SK-N-SH treated with all-trans-retinoic acid at 6 μM for 48 hours (cell line): ENCODE results near the gene TADA2A.

Experiments
- ATAC-seq: fragments of 200-7000 bp; cut with Tn5 transposase; 3 replicates; pipeline ENCODE4 v1.9.1; 2020; ENCODE audit warnings: mild to moderate bottlenecking, moderate library complexity
- ARNTL ChIP-seq: fragments of 450-650 bp; formaldehyde crosslinking; IDR thresholded peaks from 2 replicates; pipeline ENCODE4 v1.5.0; 2020; ENCODE audit warnings: low read depth, mild to moderate bottlenecking, moderate library complexity, borderline replicate concordance
- BACH2 ChIP-seq: fragments of 250-450 bp; sonication (Bioruptor Pico); IDR thresholded peaks from 2 replicates; pipeline ENCODE4 v1.9.0; 2021; ENCODE audit warnings: mild to moderate bottlenecking, borderline replicate concordance
- CSDC2 ChIP-seq: fragments of 250-450 bp; sonication (Bioruptor Pico); IDR thresholded peaks from 2 replicates; pipeline ENCODE4 v1.5.0; 2020; ENCODE audit warnings: mild to moderate bottlenecking, moderate library complexity
- GLIS3 ChIP-seq: fragments of 250-450 bp; sonication (Bioruptor Pico); IDR thresholded peaks from 2 replicates; pipeline ENCODE4 v1.5.0; 2020; ENCODE audit warnings: mild to moderate bottlenecking, moderate library complexity
- ISL1 ChIP-seq: fragments of 250-450 bp; sonication (Bioruptor Pico); IDR thresholded peaks from 2 replicates; pipeline ENCODE4 v2.1.2; 2022; ENCODE audit warnings: mild to moderate bottlenecking, moderate library complexity
- OSR1 ChIP-seq: fragments of 250-450 bp; sonication (Bioruptor Pico); IDR thresholded peaks from 2 replicates; pipeline ENCODE4 v1.8.0; 2022; ENCODE audit warnings: moderate library complexity, mild to moderate bottlenecking, inconsistent platforms
- PPARA ChIP-seq: fragments of 250-450 bp; sonication (Bioruptor Pico); IDR thresholded peaks from 2 replicates; pipeline ENCODE4 v1.5.0; 2020; ENCODE audit warnings: mild to moderate bottlenecking, borderline replicate concordance
- RARB ChIP-seq: fragments of 250-450 bp; sonication (Bioruptor Pico); IDR thresholded peaks from 2 replicates; pipeline ENCODE4 v1.8.0; 2021; ENCODE audit warnings: mild to moderate bottlenecking, moderate library complexity
- SNAI2 ChIP-seq: fragments of 250-450 bp; sonication (Bioruptor Pico); IDR thresholded peaks from 2 replicates; pipeline ENCODE4 v1.5.0; 2020; ENCODE audit warnings: mild to moderate bottlenecking, moderate library complexity
- TCF4 ChIP-seq: fragments of 250-450 bp; sonication (Bioruptor Pico); IDR thresholded peaks from 2 replicates; pipeline ENCODE4 v1.8.0; 2021; ENCODE audit warnings: mild to moderate bottlenecking, moderate library complexity, borderline replicate concordance
- TOX ChIP-seq: fragments of 250-450 bp; sonication (Bioruptor Pico); IDR thresholded peaks from 2 replicates; pipeline ENCODE4 v1.8.0; 2021; ENCODE audit warnings: mild to moderate bottlenecking, moderate library complexity, borderline replicate concordance
- ZC3H10 ChIP-seq: fragments of 250-450 bp; sonication (Bioruptor Pico); IDR thresholded peaks from 2 replicates; pipeline ENCODE4 v1.5.1; 2021; ENCODE audit warnings: mild to moderate bottlenecking, moderate library complexity
- ZFP3 ChIP-seq: fragments of 250-450 bp; sonication (Bioruptor Pico); IDR thresholded peaks from 2 replicates; pipeline ENCODE4 v1.5.0; 2020; ENCODE audit warnings: mild to moderate bottlenecking, moderate library complexity
- ZFP30 ChIP-seq: fragments of 450-650 bp; formaldehyde crosslinking; IDR thresholded peaks from 2 replicates; pipeline ENCODE4 v1.5.0; 2022; ENCODE audit warnings: mild to moderate bottlenecking, moderate library complexity
- ZNF565 ChIP-seq: fragments of 450-650 bp; formaldehyde crosslinking; conservative IDR thresholded peaks from 2 replicates; pipeline ENCODE4 v1.5.0; 2020; ENCODE audit warnings: low read depth, mild to moderate bottlenecking, moderate library complexity
- ZNF70 ChIP-seq: fragments of 450-650 bp; formaldehyde crosslinking; IDR thresholded peaks from 2 replicates; pipeline ENCODE4 v1.5.0; 2020; ENCODE audit warnings: mild to moderate bottlenecking, moderate library complexity
- ZNF8 ChIP-seq: fragments of 450-650 bp; formaldehyde crosslinking; IDR thresholded peaks from 2 replicates; pipeline ENCODE4 v1.5.0; 2020; ENCODE audit warnings: mild to moderate bottlenecking, moderate library complexity
- TF ChIP-seq, protein P1 (sequence below): fragments of 250-450 bp; sonication (Bioruptor Pico); IDR thresholded peaks from 2 replicates; pipeline ENCODE4 v1.8.0; 2021; ENCODE audit warnings: low read depth, mild to moderate bottlenecking, moderate library complexity, borderline replicate concordance
- TF ChIP-seq, protein P2 (sequence below): fragments of 250-450 bp; sonication (Bioruptor Pico); IDR thresholded peaks from 2 replicates; pipeline ENCODE4 v1.5.1; 2020; ENCODE audit warnings: low read depth, mild to moderate bottlenecking, moderate library complexity
- TF ChIP-seq, protein P3 (sequence below): fragments of 250-450 bp; sonication (Bioruptor Pico); IDR thresholded peaks from 2 replicates; pipeline ENCODE4 v1.8.0; 2020; ENCODE audit warnings: mild to moderate bottlenecking, moderate library complexity, borderline replicate concordance
- TF ChIP-seq, protein P4 (sequence below): fragments of 250-450 bp; sonication (Bioruptor Pico); IDR thresholded peaks from 2 replicates; pipeline ENCODE4 v1.5.1; 2021; ENCODE audit warnings: mild to moderate bottlenecking, moderate library complexity
- TF ChIP-seq, protein P5 (sequence below): fragments of 250-450 bp; sonication (Bioruptor Pico); IDR thresholded peaks from 2 replicates; pipeline ENCODE4 v1.5.0; 2020; ENCODE audit warnings: mild to moderate bottlenecking, moderate library complexity

TADA2A gene

DNA sequence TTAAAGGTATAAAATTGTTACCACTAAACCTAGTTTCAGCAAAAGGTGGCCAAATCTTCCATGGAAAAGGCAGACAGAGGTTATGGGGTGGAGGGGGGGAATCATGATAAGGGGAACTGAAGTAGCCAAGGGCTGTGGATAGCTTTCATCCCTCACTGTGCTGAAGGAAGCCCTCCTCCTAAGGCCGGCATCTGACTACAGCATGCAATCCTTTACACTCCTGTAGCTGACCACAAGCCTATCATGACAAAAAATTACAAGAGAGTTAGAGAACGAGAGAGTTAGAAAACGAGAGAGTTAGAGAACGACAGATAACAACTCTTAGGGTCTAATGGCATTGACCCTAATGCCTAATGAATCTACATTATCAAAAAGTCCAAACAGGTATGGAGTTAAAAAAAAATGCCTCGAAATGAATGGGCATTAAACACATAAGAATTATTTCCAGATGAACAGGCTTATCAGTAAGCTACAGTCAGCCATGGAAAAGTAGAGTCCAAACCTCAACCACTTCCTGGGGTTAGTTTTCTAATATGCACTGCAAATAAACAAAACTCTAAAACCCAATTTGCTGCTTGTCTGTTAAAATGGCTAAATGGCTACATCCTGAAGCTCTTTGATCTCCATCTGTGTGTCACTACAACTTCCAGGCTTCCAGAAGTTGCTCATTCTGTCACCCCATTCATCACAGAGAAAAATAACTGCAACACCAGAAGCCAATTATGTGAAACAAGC lies 112.7 kb downstream of the TADA2A start (continued):
- TF ChIP-seq, protein P1, sequence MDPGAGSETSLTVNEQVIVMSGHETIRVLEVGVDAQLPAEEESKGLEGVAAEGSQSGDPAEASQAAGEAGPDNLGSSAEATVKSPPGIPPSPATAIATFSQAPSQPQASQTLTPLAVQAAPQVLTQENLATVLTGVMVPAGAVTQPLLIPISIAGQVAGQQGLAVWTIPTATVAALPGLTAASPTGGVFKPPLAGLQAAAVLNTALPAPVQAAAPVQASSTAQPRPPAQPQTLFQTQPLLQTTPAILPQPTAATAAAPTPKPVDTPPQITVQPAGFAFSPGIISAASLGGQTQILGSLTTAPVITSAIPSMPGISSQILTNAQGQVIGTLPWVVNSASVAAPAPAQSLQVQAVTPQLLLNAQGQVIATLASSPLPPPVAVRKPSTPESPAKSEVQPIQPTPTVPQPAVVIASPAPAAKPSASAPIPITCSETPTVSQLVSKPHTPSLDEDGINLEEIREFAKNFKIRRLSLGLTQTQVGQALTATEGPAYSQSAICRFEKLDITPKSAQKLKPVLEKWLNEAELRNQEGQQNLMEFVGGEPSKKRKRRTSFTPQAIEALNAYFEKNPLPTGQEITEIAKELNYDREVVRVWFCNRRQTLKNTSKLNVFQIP: no peak
- no peak for TF ChIP-seq RARB (CRISPR knock-in tag)
- TF ChIP-seq BACH2 (CRISPR knock-in tag): no peak
- no peak for TF ChIP-seq GLIS3 (CRISPR knock-in tag)

DNA sequence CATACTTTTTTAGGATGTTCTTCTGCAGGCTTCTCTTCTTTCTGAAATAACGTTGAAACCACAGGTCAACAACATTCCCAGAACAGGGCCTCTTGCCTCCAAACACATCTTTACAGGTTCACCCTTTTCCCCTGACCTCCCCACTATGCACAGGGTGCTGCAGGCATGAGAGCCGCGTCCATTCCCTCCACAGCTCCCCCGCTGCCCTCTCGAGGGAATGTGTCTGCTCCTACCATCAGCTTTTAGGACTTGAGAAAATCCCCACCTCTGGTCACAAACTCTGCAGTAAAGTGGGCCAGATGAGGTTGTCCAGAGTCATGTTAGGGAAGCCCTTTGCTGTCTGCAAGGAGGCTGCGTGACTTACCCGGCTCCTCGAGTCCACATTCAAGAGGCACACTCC lies 113.5 kb downstream of the TADA2A start:
- no peak for ATAC-seq
- no peak for TF ChIP-seq TOX (CRISPR knock-in tag)
- no peak for TF ChIP-seq ARNTL (CRISPR knock-in tag)
- TF ChIP-seq RARB (CRISPR knock-in tag): no peak
- TF ChIP-seq, protein P2, sequence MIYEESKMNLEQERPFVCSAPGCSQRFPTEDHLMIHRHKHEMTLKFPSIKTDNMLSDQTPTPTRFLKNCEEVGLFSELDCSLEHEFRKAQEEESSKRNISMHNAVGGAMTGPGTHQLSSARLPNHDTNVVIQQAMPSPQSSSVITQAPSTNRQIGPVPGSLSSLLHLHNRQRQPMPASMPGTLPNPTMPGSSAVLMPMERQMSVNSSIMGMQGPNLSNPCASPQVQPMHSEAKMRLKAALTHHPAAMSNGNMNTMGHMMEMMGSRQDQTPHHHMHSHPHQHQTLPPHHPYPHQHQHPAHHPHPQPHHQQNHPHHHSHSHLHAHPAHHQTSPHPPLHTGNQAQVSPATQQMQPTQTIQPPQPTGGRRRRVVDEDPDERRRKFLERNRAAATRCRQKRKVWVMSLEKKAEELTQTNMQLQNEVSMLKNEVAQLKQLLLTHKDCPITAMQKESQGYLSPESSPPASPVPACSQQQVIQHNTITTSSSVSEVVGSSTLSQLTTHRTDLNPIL: no peak
- TF ChIP-seq, protein P3, sequence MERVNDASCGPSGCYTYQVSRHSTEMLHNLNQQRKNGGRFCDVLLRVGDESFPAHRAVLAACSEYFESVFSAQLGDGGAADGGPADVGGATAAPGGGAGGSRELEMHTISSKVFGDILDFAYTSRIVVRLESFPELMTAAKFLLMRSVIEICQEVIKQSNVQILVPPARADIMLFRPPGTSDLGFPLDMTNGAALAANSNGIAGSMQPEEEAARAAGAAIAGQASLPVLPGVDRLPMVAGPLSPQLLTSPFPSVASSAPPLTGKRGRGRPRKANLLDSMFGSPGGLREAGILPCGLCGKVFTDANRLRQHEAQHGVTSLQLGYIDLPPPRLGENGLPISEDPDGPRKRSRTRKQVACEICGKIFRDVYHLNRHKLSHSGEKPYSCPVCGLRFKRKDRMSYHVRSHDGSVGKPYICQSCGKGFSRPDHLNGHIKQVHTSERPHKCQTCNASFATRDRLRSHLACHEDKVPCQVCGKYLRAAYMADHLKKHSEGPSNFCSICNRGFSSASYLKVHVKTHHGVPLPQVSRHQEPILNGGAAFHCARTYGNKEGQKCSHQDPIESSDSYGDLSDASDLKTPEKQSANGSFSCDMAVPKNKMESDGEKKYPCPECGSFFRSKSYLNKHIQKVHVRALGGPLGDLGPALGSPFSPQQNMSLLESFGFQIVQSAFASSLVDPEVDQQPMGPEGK: no peak
- TF ChIP-seq ZFP30 (CRISPR knock-in tag): no peak
- TF ChIP-seq PPARA (CRISPR knock-in tag): no peak
- TF ChIP-seq OSR1: no peak
- TF ChIP-seq ZNF565 (CRISPR knock-in tag): no peak
- no peak for TF ChIP-seq TCF4 (CRISPR knock-in tag)
- TF ChIP-seq, protein P4, sequence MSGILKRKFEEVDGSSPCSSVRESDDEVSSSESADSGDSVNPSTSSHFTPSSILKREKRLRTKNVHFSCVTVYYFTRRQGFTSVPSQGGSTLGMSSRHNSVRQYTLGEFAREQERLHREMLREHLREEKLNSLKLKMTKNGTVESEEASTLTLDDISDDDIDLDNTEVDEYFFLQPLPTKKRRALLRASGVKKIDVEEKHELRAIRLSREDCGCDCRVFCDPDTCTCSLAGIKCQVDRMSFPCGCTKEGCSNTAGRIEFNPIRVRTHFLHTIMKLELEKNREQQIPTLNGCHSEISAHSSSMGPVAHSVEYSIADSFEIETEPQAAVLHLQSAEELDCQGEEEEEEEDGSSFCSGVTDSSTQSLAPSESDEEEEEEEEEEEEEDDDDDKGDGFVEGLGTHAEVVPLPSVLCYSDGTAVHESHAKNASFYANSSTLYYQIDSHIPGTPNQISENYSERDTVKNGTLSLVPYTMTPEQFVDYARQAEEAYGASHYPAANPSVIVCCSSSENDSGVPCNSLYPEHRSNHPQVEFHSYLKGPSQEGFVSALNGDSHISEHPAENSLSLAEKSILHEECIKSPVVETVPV (CRISPR knock-in tag): no peak
- TF ChIP-seq, protein P5, sequence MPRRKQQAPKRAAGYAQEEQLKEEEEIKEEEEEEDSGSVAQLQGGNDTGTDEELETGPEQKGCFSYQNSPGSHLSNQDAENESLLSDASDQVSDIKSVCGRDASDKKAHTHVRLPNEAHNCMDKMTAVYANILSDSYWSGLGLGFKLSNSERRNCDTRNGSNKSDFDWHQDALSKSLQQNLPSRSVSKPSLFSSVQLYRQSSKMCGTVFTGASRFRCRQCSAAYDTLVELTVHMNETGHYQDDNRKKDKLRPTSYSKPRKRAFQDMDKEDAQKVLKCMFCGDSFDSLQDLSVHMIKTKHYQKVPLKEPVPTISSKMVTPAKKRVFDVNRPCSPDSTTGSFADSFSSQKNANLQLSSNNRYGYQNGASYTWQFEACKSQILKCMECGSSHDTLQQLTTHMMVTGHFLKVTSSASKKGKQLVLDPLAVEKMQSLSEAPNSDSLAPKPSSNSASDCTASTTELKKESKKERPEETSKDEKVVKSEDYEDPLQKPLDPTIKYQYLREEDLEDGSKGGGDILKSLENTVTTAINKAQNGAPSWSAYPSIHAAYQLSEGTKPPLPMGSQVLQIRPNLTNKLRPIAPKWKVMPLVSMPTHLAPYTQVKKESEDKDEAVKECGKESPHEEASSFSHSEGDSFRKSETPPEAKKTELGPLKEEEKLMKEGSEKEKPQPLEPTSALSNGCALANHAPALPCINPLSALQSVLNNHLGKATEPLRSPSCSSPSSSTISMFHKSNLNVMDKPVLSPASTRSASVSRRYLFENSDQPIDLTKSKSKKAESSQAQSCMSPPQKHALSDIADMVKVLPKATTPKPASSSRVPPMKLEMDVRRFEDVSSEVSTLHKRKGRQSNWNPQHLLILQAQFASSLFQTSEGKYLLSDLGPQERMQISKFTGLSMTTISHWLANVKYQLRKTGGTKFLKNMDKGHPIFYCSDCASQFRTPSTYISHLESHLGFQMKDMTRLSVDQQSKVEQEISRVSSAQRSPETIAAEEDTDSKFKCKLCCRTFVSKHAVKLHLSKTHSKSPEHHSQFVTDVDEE (CRISPR knock-in tag): no peak
- no peak for TF ChIP-seq ZNF70 (CRISPR knock-in tag)
- TF ChIP-seq CSDC2: no peak
- no peak for TF ChIP-seq GLIS3 (CRISPR knock-in tag)
- TF ChIP-seq ISL1 (CRISPR knock-in tag): no peak
- no peak for TF ChIP-seq ZNF8 (CRISPR knock-in tag)
- no peak for TF ChIP-seq ZC3H10 (CRISPR knock-in tag)
- TF ChIP-seq ZFP3 (CRISPR knock-in tag): no peak
- no peak for TF ChIP-seq SNAI2

DNA sequence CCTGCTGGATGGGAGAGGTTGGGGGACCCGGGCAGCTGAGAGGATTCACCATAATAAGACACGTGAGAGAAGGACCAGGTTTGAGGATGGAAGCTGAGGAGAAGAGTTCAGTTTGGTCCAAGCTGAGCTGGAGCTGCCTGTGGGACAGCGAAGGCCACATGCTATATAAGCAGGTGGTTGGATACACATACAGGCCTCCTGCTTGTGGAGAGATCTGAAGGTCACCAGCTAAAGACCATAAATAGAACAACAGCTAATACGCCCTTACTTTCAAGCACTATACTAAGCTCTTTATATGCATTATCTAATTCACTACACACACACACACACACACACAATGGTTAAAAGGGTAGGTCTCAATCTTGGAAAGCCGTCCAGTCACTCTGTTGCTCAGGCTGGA lies 115.1 kb downstream of the TADA2A start:
- no peak for ATAC-seq
- TF ChIP-seq ZFP30 (CRISPR knock-in tag): no peak
- no peak for TF ChIP-seq ZC3H10 (CRISPR knock-in tag)
- TF ChIP-seq, protein P4 (CRISPR knock-in tag): no peak
- TF ChIP-seq, protein P1: no peak
- TF ChIP-seq PPARA (CRISPR knock-in tag): no peak
- TF ChIP-seq ZNF70 (CRISPR knock-in tag): no peak
- TF ChIP-seq GLIS3 (CRISPR knock-in tag): no peak
- TF ChIP-seq ZNF565 (CRISPR knock-in tag): no peak
- no peak for TF ChIP-seq TCF4 (CRISPR knock-in tag)
- TF ChIP-seq, protein P5 (CRISPR knock-in tag): no peak
- no peak for TF ChIP-seq SNAI2
